Measurements from ENCODE around the gene RBPJ.

The RBPJ gene

DNA sequence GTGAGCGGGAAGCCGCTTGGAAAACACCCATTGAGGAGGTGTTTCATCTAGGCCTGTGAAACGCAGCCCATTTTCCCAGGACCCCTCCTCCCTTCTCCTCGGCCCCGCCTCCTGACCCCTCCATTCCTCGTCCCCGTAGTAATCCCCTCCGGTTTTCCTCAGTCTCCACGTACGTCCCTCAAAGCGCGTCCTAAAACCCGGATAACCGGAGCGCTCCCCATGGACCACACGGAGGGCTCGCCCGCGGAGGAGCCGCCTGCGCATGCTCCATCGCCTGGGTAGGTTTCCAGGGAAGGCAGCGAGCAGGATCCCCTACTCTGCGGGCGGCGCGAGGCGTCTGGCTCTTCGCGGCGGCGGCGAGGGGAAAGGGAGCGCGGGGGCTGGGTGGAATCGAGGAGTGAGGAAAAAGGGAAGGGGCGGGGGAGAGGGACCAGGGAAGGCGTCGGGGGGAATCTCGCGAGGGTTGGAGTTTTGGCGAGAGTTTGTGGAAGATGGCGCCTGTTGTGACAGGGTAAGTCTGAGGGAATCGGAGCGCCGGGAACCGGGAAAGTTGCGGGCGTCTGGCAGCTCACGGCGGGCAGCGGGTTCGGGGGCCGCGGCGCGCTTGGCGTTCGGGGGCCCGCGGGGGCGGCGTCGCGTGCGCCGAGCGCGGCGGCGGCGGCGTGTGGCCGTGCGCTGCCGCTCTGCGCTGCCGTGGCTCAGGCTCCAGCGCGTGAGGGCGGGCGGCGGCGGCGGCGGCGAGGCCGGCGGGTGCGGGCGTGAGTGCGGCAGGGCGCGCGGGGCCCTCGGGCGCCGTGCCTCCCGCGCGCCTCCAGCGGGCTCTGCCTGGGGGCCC lies at the start of gene RBPJ:
RBPJ (plus strand) TSS at position 477 of the 835 bp plus-strand sequence; CDS start at position 492, 15 bp downstream.
- peak; percentile 86 to 90 for DNase-seq

DNA sequence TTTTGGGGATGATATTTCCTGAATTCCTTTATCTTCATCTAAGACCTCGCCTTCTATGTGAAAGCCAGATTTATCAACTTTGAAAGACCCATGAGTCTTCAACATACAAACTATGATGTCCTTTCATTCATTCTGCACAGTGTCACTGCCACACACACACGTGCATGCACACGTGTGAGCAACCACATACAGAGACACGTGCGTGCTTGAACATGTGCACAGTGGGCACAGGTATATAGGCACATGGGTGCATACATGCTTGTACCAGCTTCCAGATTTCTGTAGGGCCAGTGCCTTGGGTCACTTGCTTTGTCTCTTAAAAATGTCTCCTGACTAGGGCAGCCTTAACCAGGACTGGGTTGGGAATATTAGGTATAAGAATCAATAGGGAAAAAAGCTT lies 49.1 kb upstream of the RBPJ start:
- no peak for DNase-seq

DNA sequence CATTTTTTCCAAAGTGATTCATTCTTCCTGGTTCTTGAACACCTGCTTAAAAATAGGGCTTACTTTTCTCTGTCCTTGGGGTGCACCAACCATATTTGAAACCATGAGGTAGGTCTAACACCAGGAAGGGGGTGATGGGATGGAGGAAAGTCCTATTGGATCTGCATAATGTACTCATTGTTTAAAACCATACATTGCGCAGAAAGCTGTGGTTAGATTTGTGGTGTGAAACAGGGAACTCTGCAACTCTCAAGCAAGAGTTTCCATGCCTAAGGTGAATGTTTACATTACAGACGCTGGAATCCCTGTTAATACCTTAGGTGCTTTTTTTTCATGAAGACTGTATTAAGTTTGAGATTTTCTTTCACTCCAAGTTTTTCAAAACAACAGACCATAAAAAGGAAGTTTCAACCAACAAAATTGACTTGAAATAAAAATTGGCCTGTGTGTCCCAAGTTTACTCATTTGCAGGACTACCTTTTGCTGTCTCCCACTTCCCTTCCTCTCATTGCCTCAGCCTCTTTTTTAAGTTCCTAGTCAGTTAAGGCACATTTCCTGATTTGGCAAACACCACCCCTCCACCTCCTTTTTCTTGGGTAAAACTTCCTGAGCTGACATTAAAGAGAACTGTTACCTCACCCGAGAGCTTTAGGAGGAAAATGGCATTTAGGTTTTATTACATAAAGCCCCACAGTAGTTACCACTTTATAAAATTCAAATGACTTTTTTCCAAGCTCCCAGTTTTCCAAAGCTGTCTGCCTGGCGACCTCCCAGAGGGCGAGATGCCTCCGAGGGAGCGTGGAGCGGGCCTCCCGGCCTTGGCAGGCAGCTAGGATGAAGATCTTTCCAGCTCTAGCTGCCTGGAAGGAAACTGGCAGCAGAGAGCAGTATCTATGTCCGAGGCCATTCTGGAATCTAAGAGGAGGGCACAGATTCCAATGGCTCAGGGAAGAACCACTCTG lies 47.9 kb upstream of the RBPJ start:
- no peak for DNase-seq

DNA sequence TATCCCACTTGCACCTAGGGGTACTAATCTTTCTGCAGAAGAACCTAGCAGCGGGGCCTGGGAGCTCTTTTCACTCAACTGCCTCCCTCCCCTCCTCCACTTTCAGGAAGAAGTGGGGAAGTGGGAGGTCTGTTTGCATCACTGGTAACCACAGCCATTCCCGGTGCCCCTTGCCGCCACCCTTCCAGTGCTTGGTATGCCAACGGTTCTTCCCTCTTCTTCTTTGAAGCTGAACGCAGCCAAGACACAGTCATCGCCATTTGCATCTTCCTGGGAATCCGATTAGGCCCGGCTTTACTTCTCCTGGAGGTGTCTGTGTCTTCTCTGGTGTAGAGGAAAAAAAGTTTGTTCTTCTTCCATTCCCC lies 47.2 kb upstream of the RBPJ start:
- no peak for DNase-seq

DNA sequence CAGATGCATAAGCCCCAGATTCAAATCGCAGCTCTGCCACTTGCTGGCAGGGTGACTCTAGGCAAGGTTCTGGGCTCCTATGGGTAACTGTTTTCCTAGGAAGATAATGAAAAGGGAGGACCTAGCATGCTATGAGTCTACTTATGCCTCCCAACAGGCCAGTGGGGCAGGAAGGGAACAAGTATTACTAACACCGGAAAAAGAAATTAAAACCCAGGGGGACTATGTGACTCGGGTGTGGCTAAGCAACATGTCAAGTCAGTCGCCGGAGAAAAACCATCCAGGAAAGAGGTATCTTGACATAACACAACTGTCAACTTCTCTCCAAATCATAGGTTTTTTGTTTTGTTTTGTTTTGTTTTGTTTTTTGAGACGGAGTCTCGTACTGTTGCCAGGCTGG lies 45.5 kb upstream of the RBPJ start:
- no peak for DNase-seq

DNA sequence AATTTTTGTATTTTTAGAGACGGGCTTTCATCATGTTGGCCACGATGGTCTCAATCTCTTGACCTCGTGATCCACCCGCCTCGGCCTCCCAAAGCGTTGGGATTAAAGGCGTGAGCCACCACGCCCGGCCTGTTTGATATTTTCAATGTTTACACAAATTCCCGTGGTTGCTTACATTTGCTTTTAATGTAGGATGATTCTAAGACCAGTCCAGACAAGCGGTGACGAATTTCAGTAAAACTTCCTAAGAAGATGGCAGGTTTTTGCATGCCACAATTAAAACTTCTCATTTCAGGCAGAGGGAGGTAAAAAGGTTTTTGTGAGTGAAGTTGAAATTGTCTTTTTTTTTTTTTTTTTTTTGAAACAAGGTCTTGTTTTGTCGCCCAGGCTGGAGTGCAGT lies 41.4 kb upstream of the RBPJ start:
- DNase-seq, result no peak

DNA sequence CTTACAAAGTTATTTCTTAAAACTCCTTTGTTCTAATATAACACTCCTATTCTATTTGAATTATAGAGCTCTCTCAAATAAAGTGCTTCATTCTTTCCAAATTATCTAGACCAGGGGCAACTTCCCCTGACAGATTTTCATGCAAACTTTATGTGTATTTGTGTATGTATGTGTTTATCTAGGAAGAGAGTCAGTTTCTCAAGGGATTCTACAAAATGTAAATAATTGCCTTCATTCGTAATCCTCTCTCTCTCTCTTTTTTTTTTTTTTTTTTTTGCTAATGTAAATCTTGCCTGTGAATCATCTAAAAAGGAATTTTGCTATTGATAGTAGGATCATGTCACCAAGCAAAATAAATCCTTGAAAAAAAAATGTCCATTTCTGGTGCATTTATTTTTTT lies 38.9 kb upstream of the RBPJ start:
- DNase-seq, result no peak

DNA sequence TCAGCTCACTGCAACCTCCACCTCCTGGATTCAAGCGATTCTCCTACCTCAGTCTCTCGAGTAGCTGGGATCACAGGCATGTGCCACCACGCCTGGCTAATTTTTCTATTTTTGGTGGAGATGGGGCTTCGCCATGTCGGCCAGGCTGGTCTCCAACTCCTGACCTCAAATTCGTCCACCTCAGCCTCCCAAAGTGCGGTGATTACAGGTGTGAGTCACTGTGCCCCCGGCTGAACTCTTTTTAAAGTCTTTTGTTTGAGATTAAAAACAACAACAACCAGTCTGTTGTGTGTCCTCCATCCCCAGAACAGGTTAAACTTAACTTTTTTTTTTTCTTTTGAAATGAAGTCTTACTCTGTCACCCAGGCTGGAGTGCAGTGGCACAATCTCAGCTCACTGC lies 36.3 kb upstream of the RBPJ start:
- no peak for DNase-seq

DNA sequence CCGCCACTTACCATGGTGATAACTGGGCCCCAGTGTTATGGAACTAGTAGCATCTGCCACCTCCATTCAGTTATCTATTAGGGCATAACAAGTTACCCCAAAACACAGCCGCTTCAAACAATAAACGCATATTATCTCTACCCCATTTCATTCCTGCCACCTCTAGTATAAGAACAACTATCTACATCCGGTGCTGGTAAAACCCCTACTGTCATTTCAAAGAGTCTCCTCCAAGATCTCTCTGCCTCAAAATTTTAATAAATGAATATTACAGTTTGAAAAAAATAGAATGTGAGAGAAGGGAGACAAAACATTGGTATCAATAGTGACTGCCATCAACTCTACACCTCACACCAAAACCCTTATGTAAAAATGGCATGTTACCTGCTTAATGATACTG lies 35.5 kb upstream of the RBPJ start:
- DNase-seq, result no peak

DNA sequence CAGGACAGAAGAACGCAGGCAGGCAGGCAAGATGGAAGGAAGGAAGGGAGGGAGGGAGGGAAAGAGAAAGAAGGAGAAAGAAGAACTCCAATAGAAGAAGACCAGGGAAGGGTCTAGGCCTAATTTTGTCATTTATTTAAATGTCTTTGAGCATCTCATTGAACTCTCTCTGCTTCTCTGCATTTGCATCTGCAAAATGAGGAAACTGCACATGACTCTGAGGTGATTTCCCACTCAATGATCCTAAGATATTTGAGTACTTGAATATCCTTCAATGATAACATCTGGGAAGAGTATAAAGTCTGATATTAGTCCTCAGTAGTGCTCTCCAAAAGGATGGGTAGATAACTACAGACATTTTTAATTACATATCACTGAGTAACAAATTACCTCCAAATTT lies 33.1 kb upstream of the RBPJ start:
- DNase-seq, result no peak

DNA sequence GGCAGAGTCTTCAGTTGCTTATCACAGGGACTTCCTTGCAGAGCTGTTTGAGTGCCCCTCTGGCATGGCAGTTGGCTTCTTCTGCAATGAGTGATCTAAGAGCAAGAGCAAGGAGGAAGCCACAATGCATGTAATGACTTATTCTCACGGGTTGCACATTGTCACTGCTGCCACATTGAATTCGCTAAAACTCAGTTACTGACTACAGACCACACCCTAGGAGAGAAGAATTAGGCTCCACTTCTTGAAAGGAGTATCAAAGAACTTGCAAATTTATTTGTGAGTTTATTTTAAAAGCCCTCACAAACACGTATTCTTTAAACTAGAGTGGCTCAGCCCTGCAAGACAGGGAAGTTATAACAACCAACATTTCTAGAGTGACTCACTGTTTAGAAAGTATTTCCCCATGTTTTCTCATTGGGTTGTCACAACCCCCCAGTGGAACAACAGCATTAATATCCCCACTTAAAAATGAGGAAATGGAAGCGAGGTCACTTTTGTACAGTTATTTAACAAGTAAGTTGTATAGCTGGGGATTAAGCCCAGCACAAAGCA lies 32.4 kb upstream of the RBPJ start:
- DNase-seq, result peak; percentile 31 to 50

DNA sequence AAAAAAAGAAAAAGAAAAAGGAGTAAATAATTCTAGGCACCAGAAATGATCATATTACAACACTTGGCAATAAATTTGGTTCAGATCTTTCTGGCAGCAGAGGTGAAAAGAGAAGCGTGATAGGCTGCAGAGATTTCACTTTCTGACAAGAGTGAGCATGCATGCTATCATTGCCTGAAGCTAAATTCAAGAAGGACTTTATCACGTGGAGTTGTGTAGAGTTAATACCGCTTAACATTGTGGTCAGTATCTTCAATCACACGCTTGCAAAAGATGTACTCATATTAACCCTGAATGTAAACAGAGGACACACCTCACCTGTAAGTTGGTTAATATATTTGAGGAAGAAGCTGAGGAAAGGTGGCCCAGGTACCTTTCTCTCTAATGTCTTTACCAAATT lies 31.4 kb upstream of the RBPJ start:
- DNase-seq, result no peak

DNA sequence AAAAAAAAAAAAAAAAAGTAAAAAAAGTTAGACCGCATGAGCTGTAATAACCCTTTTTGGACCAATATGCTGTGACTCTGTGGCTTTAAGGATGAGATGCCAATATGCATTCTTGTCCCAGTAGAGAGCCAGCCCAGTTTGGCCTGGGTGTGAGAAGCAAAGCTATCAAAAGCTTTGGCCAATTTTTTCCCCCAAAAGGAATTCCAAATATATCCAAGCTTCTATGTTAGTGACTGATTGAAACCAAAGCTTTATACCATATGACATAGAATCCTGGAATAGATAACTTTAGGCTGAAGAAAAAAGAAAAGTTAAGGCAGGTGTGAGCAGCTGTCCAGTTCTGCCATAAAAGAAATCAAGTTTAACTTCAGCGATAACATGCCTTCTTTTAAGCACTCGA lies 30.5 kb upstream of the RBPJ start:
- DNase-seq, result no peak

DNA sequence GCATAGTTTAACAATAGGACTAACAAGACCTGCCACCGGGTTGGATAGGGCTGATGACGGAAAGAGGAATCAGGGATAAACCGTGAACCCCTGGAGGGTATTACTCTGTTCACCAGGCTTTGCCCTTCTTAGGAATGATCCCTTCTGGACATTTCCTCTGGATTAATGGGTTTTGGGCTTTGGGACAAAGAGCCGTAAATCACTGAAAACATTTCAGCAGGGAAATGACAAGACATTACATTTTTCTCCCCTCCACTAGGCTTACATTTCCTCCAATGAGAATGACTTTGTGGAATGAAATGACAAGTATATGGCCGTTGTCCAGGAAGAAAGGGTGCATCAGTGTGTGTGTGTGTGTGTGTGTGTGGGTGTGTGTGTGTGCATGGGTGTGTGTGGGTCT lies 25.9 kb upstream of the RBPJ start:
- no peak for DNase-seq

DNA sequence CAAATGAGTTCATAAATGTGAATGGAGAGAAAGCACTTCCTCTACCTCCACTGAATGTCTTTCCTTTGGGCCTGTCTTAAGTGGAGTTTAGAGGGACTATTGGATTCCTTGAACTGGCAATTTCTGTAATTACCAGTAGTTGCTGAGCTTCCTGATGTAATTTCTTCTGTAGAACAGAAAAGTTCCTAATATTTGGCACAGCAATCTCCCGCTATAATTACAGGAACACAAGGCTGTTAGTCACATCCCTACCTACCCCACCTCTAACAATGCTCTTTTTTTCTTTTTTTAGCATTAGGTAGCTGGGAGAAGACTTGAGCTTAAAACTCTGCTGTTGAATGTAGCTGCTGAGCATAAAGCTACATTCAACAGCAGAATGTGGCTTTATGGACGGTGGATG lies 24.8 kb upstream of the RBPJ start:
- no peak for DNase-seq

DNA sequence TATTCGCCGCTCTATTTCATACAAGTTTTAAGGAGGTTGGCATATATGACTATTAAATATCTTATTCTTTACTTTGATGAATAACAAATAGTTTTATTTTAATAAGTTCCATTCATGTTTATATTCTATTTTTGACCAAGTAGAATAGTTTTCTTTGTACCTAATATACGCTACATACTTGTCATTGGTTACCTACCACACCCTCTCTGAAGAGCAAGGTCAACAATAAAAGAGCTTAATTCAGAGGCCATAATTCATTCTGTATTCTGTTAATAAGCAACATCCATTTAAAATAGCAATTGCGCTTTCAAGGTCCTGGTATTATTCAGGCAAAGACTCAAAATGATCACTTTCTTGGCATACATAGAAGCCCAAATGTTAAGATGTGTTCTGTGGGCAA lies 24.3 kb upstream of the RBPJ start:
- DNase-seq, result no peak

DNA sequence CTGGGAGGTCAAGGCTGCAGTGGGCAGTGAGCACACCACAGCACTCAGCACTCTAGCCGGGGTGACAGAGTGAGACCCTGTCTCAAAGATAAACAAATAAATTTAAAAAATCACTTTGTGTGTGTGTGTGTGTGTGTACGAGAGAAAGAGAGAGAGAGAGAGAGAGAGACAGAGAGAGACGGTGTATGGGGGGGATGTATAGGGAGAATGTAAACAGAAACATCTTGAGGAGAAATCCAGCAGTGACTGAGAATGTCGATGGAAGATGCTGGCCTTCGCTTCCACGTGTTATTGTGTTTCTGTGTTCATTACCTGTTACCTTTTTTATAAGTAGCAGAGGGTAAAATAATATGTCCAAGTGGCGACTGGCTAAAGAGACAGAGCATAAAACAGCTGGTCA lies 23.6 kb upstream of the RBPJ start:
- no peak for DNase-seq

DNA sequence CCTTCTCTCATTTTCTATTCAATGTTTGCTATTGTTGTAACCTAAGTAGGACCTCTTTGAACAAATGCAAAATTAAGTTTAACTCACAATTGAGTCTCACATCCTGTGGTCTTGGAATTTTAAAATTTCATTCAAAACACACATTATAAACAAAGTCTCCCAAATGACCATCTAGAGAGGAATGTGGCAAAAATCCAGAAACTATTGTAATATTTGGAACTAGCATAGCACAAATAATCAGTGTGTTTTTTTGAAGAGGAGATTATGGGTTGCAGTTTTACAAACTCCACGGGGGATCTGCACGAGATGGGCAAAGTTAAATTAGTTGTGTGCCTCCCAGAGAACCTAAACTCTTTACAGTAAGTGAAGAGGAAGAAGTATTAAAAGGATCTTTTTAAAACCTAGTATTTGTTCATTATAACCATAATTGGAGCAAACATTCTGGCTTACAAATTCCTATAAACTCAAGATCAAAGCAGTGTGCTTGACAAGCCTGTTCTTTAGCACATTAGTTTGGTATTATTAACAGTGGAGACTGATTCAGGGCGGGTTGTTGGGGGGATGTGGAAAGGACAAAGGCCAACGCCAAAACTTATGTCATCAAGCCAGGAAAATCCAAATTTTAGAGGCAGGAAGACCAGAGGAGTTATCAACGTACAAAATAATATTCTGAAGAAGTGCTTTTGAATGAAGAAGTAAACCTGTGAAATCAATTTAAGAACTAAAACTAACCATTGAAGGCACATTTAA lies 22.4 kb upstream of the RBPJ start:
- no peak for DNase-seq

DNA sequence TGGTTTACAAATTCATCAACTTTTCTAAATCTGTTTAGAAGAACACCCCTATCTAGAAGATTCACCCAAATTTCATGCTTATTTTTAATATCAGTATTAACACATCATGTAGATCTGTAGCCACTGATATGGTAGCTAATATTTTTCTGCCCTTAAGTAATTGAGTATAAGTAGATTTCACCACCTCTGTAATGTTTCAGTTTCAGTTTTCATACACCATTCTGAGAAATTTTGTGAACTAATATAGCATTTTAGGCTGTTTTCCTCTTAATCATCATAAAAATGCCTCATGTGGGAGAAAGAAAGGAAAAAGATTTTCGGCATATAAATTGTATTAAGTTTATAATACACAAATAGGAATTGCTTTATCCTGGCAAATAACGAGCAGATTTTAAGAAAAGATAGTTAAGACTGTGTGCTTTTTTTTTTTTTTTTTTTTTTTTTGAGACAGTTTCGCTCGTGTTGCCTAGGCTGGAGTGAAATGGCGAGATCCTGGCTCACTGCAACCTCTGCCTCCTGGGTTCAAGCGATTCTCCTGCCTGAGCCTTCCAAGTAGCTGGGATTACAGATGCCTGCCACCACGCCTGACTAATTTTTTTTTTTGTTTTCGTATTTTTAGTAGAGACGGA lies 21.4 kb upstream of the RBPJ start:
- DNase-seq, result no peak

DNA sequence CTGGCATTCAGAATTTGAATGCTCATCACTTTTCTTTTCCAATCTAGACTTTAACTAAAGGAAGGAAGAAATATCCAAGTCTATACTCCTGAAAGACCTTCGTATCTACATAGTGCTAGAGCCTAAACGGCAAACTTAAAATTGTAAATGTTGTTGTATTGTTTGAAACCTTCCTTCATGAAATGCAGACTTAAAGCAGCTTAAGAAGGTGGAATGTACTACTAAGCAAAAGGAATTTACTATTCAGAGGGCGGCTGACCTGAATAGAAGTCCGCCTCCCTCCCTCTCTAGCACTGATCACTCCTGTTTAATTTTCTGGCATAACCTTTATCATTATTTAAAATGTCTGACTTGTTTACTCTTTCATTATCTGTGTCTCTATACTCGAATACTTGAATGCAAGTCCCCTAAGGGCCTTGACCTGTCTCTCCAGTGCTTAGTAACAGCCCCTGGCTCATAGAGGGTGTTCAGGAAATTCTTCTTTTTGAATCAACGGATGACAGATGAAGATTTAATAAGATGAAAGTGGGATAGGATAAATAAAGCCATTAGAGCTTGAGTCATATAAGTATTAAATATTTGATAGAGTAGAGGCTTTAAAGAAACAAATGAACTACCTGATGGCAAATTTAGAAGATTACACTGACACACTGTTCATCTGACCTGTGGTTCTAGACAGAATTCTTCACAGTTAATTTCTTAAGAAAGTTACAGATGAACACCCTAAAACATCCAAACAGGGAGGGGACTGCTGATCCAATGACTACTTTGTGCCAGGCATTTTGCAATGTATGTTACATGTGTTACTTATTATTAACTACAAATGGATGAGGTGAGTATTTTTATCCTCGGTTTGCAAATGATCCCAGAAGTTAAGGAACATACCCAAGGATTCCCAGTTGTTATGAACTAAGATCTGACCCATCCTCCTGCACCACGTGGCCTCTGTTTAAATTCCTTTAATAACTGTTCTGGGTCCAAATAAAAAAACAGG lies 20.2 kb upstream of the RBPJ start:
- DNase-seq, result no peak
